Upper lobe of right lung (tissue), 1 donor: ENCODE results near the gene RAB11FIP4. TPM values are rescaled to one million over a fixed set of nuclear protein-coding genes. Genes with fewer than 3 reads are reported as not detected.

Source experiments
- ATAC-seq: fragments of 200-7000 bp; cut with Tn5 transposase; one replicate; pipeline ENCODE4 v1.9.1; 2020; ENCODE audit warnings: mild to moderate bottlenecking, moderate library complexity
- DNase-seq: peaks from one replicate; pipeline ENCODE4 v3.0.0-alpha.2; 2020
- H3K27ac ChIP-seq: fragments of 200-600 bp; one replicate; pipeline ENCODE4 v1.8.0; 2022
- H3K27me3 ChIP-seq: fragments of 200-600 bp; one replicate; pipeline ENCODE4 v1.8.0; 2022; ENCODE audit warnings: mild to moderate bottlenecking
- H3K36me3 ChIP-seq: fragments of 200-600 bp; one replicate; pipeline ENCODE4 v1.8.0; 2022
- H3K4me1 ChIP-seq: fragments of 200-600 bp; one replicate; pipeline ENCODE4 v1.8.0; 2022
- H3K4me3 ChIP-seq: fragments of 200-600 bp; one replicate; pipeline ENCODE4 v1.8.0; 2022; ENCODE audit warnings: mild to moderate bottlenecking
- H3K9me3 ChIP-seq: fragments of 200-600 bp; one replicate; pipeline ENCODE4 v1.8.0; 2022
- intact Hi-C: fragments of 100-400 bp; cut with DNase I; formaldehyde crosslinking; loops from one replicate; pipeline ENCODE4 v1.11.0; 2022
- total RNA-seq: library from RNA; stranded (reverse); fragmentation: NEBNext Ultra II Directional; extraction: Animal tissue kit (Norgen Biotek cat#: 25700); gene quantifications from one replicate; pipeline ENCODE4 v1.2.1, GENCODE V29; 2021
- TF ChIP-seq, protein P1 (sequence below): fragments of 200-600 bp; IDR thresholded peaks from one replicate; pipeline ENCODE4 v1.8.0; 2022; ENCODE audit warnings: antibody characterized with exemption
- donor health status: DM: no; HTN: yes; CAD: no; lungs with severe emphysema.

The RAB11FIP4 gene
- total RNA-seq, 1 donor from 2014 or later = 13.5 TPM

DNA sequence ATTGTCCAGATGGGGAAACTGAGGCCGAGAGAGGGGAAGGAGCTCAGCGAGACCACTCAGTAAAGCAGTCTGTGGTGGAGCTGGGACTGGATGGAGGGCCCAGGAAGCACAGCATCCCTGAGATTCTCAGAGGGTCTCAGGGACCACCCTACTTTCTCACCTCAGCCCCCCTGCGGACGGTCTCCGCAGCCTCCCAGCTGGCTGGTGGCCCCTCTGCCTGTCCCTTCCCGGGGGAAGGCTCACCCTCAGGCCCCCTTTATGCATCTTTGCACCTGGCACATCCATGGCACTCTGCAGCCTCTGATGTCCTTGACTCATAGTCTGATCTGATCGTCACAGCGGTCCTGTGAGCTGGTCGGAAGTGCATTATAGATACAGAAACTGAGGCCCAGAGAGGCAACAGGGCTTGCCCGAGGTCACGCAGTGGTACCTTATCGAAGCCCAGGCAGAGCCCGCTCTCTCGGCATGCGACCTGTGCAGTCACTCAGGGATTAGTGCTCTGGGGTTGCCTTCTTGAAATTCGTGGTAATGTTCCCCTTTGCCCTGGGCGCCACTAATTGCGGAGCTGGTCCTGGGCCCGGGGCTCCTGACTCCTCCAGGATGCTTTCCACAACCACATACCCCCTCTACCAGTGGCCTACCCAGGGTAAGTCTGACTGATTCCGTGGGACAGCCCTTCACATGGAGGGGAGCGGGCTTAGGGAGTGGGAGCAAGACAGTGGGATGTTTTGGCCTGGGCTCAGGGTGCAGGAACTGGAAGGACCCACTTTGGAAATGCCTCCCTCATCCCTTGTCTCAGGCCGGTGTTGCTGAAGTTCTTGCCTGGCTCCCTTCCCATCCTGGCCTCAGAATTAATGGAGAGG is 24.4 kb downstream of the RAB11FIP4 start:
- ATAC-seq = no peak
- Histone ChIP-seq H3K36me3 (no peaks in the 10 kb centered on the region), H3K27ac (no peak overlapping the region), H3K4me1 (no peaks in the 10 kb centered on the region), H3K4me3 (no peak overlapping the region), H3K27me3 (peaks cover 4% of the 10 kb centered on the region), H3K9me3 (no peaks in the 10 kb centered on the region)
- DNase-seq = no peak
- TF ChIP-seq, protein P1, sequence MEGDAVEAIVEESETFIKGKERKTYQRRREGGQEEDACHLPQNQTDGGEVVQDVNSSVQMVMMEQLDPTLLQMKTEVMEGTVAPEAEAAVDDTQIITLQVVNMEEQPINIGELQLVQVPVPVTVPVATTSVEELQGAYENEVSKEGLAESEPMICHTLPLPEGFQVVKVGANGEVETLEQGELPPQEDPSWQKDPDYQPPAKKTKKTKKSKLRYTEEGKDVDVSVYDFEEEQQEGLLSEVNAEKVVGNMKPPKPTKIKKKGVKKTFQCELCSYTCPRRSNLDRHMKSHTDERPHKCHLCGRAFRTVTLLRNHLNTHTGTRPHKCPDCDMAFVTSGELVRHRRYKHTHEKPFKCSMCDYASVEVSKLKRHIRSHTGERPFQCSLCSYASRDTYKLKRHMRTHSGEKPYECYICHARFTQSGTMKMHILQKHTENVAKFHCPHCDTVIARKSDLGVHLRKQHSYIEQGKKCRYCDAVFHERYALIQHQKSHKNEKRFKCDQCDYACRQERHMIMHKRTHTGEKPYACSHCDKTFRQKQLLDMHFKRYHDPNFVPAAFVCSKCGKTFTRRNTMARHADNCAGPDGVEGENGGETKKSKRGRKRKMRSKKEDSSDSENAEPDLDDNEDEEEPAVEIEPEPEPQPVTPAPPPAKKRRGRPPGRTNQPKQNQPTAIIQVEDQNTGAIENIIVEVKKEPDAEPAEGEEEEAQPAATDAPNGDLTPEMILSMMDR = no peak
- intact Hi-C loops = no loop called here

DNA sequence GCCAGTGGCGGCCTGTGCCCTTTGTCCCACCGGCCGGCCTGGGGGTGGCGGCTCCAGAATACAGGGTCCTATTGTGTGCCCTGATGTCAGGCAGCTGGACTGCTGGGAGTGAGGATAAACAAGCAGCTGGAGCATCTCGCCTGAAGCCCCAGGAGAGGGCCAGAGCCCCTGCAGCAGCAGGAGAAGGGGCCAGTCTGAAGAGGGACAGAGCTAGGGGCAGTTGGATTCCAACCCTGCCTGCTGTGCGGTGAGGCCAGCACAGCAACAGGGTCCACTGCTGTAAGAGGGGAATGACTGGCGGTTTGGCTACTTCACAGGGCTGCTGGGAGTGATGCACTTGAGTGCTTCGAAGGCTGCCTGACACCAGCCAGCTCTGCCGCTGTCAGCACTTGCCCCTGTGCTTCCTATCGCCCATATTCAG is 25.0 kb downstream of the RAB11FIP4 start:
- Histone ChIP-seq H3K27me3 (peaks cover 4% of the 10 kb centered on the region), H3K4me1 (no peaks in the 10 kb centered on the region), H3K4me3 (no peak overlapping the region), H3K36me3 (no peaks in the 10 kb centered on the region), H3K27ac (no peak overlapping the region), H3K9me3 (no peaks in the 10 kb centered on the region)
- TF ChIP-seq, protein P1 = no peak
- ATAC-seq = peak; percentile 8
- no peak for DNase-seq
- intact Hi-C loops = no loop called here

DNA sequence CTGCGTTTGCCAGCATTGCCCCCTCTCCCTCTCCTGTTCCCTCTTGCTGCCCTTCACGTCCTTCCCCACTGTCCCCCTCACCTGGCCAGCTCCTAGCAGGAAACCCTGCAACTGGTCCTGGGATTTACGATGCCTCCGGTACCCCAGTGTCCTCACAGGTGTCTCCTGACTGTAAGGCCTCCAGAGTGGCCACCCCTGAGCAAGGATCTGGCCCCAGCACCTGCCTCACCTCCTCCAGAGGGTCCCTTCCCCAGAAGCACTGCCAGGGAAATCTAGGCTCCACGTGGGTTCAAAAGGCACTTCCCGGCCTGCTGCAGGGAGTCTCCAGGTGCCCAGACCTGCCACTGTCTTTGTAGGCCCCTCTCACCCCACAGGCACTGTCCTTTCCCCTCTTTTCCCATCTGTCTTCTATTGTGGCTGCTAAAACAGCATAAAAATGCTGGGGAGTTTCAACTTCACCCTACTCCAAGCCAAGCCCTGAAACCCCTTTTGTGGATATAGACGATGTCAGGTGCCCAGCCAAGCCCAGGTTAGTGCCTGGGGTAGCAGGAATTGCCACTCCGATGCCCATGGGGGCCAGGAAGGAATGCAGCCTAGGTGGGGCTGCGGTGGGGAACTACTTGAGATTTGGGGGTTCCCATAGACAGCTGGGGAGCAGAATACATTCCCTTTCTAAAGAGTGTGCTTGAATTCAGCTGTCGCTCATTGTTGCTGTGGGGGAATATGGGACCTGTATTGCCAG is 25.7 kb downstream of the RAB11FIP4 start:
- H3K27ac ChIP-seq = no peak overlapping the region
- DNase-seq (no peak), ATAC-seq (no peak)
- H3K4me1 ChIP-seq = no peaks in the 10 kb centered on the region
- H3K27me3 ChIP-seq = peaks cover 4% of the 10 kb centered on the region
- no peak overlapping the region for H3K4me3 ChIP-seq
- no peaks in the 10 kb centered on the region for H3K36me3 ChIP-seq
- intact Hi-C loops = no loop called here
- no peaks in the 10 kb centered on the region for H3K9me3 ChIP-seq
- TF ChIP-seq, protein P1 = no peak

DNA sequence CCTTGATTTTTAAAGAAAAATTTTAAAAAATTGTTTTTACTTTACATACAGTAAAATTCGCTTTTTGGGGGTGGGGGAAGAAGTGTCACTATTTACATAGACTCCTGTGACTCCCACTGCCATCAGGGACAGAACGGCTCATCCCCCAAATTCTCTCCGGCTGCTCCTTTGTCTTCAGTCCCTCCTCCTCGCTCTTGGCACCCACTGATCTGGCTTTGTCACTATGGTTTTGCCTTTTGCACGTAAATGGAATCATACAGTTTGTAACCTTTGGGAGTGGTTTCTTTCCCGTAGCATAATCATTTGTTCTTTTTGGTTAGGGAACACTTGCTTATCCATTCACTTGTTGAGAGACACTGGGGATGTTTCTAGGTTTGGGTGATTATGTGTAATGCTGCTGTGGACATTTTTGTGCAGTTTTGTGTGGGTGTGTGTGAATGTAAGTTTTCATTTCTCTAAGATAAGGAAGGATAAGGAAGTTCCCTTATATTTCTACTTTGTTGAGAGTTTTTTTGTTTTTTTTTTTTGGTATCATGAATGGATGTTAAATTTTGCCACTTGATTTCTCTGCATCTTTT is 27.4 kb downstream of the RAB11FIP4 start:
- H3K27ac ChIP-seq = no peak overlapping the region
- DNase-seq = no peak
- ATAC-seq = no peak
- no peaks in the 10 kb centered on the region for H3K9me3 ChIP-seq
- TF ChIP-seq, protein P1 = no peak
- H3K36me3 ChIP-seq = no peaks in the 10 kb centered on the region
- intact Hi-C loops = no loop called here
- peaks cover 4% of the 10 kb centered on the region for H3K27me3 ChIP-seq
- no peak overlapping the region for H3K4me3 ChIP-seq
- no peaks in the 10 kb centered on the region for H3K4me1 ChIP-seq

DNA sequence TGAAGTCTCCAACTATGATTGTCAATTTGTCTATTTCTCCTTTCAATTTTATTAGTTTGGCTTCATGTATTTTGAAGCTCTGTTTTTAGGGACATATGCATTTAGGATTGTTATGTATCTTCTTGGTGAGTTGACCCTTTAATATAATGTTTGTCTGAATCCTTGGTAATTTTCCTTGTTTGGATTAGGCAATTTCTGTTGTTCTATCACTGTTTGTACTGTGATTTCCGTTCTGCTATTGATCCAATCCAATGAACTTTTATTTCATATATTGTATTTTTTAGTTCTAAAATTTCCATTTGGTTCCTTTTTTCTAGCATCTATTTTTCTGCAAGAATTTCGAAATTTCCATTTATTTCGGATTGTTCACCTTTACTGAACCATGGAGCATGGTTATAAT is 31.0 kb downstream of the RAB11FIP4 start:
- DNase-seq (no peak), ATAC-seq (no peak)
- intact Hi-C loops = no loop called here
- Histone ChIP-seq H3K4me1 (no peaks in the 10 kb centered on the region), H3K36me3 (no peaks in the 10 kb centered on the region), H3K4me3 (no peak overlapping the region), H3K9me3 (no peaks in the 10 kb centered on the region), H3K27ac (no peak overlapping the region), H3K27me3 (no peaks in the 10 kb centered on the region)
- TF ChIP-seq, protein P1 = no peak
